MCF 10A (cell line): ENCODE measurements around the gene HSPB6. TPM values are rescaled to one million over a fixed set of nuclear protein-coding genes. Genes with fewer than 3 reads are reported as not detected.

ENCODE experiments used
- Bru-seq: library from RNA; stranded (reverse); fragments of 400-500 nt; gene quantifications from one replicate; lab custom pipeline; 2021; lab: Mats Ljungman, UMichigan
- BruChase-seq, 2 experiments: library from RNA; stranded (reverse); fragments of 400-500 nt; gene quantifications; one replicate each; lab custom pipeline; 2021; lab: Mats Ljungman, UMichigan
- BruUV-seq: library from RNA; stranded (reverse); fragments of 400-500 nt; replicated peaks from 2 replicates; lab custom pipeline; 2021; lab: Mats Ljungman, UMichigan
- CTCF ChIA-PET: fragments of 300-600 bp; sonication (Branson Sonifier 250); formaldehyde crosslinking; extraction: SDS; loops from one replicate; lab custom pipeline; 2021; ENCODE audit warnings: antibody characterized with exemption, inconsistent platforms; lab: Yijun Ruan, JAX
- POLR2A ChIA-PET: fragments of 300-600, 350-650 bp; sonication (Branson Sonifier 250); formaldehyde crosslinking; extraction: SDS; loops from one replicate; lab custom pipeline; 2020; ENCODE audit warnings: antibody characterized with exemption, inconsistent platforms; lab: Yijun Ruan, JAX
- DNase-seq: peaks from one replicate; pipeline ENCODE4 v3.0.0-alpha.2; 2018; ENCODE audit not compliant: unreplicated experiment
- H3K27ac Mint-ChIP-seq: one replicate; pipeline ENCODE4 v1.8.0; 2022; ENCODE audit warnings: mild to moderate bottlenecking, low read depth, mixed read lengths; ENCODE audit not compliant: unreplicated experiment
- H3K27me3 Mint-ChIP-seq: one replicate; pipeline ENCODE4 v1.8.0; 2022; ENCODE audit warnings: mixed read lengths; ENCODE audit not compliant: insufficient read depth, unreplicated experiment
- H3K36me3 Mint-ChIP-seq: one replicate; pipeline ENCODE4 v1.8.0; 2022; ENCODE audit warnings: mild to moderate bottlenecking, moderate library complexity, mixed read lengths; ENCODE audit not compliant: insufficient read depth, unreplicated experiment
- H3K4me1 Mint-ChIP-seq: one replicate; pipeline ENCODE4 v1.8.0; 2022; ENCODE audit warnings: mixed read lengths; ENCODE audit not compliant: insufficient read depth, unreplicated experiment
- H3K4me3 Mint-ChIP-seq: one replicate; pipeline ENCODE4 v1.8.0; 2022; ENCODE audit warnings: mild to moderate bottlenecking, moderate library complexity, mixed read lengths; ENCODE audit not compliant: unreplicated experiment
- H3K9me3 Mint-ChIP-seq: one replicate; pipeline ENCODE4 v1.8.0; 2022; ENCODE audit warnings: mixed read lengths; ENCODE audit not compliant: unreplicated experiment
- intact Hi-C: fragments of 100-400 bp; cut with micrococcal nuclease; formaldehyde crosslinking; loops from 2 replicates; pipeline ENCODE4 v1.14.1; 2022
- long read RNA-seq: library from polyadenylated mRNA; stranded (forward); transcript quantifications from one replicate; pipeline ENCODE4 v2.0.0, GENCODE V29; 2022
- total RNA-seq: library from RNA; stranded (reverse); gene quantifications from 2 replicates; pipeline ENCODE4 v1.2.3, GENCODE V29; 2022
- TF ChIP-seq, protein P1 (sequence below): fragments of 200-600 bp; IDR thresholded peaks from one replicate; pipeline ENCODE4 v1.8.0; 2022; ENCODE audit warnings: antibody characterized with exemption, mild to moderate bottlenecking; ENCODE audit not compliant: unreplicated experiment

Gene HSPB6, protein sequence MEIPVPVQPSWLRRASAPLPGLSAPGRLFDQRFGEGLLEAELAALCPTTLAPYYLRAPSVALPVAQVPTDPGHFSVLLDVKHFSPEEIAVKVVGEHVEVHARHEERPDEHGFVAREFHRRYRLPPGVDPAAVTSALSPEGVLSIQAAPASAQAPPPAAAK
- total RNA-seq = 0.21 TPM in 1 of 2 replicates, not detected in the other
- Bru-seq, nascent RNA = not detected
- BruChase-seq, experiment 1, labeled RNA remaining after a 6-hour chase = percentile 25 among the genes with signal in this experiment
- percentile 16 among the genes with signal in this experiment for BruChase-seq, experiment 2, labeled RNA remaining after a 2-hour chase
- long read RNA-seq = 0 reads

DNA sequence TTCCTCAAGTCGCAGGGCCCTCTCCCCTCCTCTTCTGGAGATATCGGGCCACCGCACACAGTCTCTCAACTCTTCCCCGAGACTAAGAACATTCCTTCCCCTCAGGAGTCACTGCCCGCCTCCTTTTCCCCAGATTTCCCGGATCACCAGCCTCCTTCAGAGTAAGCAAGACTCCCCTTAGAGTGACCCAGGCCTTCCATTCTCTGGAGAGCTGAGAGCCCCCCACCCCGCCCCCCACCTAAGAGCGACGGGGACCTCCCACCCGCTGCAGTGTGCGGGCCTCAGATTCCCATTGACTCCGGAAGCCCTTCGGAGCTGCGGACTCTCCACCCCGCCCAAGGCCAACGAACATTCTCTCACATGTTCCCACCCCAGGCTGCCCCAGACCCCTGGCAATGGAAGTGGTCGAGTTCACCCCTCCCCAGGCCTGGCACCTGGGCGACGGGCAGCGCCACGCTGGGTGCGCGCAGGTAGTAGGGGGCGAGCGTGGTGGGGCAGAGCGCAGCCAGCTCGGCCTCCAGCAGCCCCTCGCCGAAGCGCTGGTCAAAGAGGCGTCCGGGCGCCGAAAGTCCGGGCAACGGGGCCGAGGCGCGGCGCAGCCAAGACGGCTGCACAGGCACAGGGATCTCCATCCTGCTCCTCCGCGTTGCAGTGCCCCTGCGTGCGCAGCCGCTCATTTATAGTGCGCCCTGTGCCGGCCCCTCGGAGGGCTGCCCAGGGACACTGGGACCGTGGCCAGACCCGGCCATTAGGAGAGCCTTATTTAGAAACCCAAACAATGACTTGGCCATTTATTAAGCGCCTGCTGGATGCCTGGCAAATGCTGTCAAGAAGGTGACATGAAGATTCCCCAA lies at the start of gene HSPB6:
Gene HSPB6, minus strand, starts transcription at position 653 of the 854 bp plus-strand sequence. Its CDS starts 21 bp downstream, at position 632.
- H3K27me3 Mint-ChIP-seq = no peaks in the 10 kb centered on the region
- BruUV-seq = no TSS peak

DNA sequence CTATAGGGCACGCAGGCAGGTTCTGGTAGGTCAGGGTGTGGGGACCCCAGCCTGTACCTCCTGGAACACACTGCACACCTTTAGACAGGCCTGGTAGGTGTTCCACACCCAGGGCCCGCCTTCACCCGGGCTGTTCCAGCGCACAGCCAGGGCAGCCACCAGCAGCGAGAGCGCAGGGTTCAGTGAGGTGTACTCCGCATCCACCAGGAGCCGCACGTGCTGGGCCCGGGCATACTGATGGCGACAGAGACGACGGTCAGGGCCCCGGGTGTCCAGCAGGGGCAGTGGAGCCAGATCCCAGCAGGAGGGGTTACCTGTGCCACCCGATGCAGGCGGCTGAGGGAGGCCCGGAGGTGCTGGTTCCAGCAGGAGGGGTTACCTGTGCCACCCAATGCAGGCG lies 49.8 kb upstream of the HSPB6 start:
- no TSS peak for BruUV-seq
- CTCF ChIA-PET = no interaction called here
- Mint-ChIP-seq H3K27ac (no peak overlapping the region), H3K36me3 (no peaks in the 10 kb centered on the region), H3K4me1 (no peaks in the 10 kb centered on the region), H3K4me3 (no peak overlapping the region), H3K27me3 (peaks cover 43% of the 10 kb centered on the region), H3K9me3 (no peaks in the 10 kb centered on the region)
- TF ChIP-seq, protein P1, sequence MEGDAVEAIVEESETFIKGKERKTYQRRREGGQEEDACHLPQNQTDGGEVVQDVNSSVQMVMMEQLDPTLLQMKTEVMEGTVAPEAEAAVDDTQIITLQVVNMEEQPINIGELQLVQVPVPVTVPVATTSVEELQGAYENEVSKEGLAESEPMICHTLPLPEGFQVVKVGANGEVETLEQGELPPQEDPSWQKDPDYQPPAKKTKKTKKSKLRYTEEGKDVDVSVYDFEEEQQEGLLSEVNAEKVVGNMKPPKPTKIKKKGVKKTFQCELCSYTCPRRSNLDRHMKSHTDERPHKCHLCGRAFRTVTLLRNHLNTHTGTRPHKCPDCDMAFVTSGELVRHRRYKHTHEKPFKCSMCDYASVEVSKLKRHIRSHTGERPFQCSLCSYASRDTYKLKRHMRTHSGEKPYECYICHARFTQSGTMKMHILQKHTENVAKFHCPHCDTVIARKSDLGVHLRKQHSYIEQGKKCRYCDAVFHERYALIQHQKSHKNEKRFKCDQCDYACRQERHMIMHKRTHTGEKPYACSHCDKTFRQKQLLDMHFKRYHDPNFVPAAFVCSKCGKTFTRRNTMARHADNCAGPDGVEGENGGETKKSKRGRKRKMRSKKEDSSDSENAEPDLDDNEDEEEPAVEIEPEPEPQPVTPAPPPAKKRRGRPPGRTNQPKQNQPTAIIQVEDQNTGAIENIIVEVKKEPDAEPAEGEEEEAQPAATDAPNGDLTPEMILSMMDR = no peak
- intact Hi-C loops = no loop called here
- POLR2A ChIA-PET = no interaction called here
- DNase-seq = no peak

More for the DNA sequence above, at the start of gene HSPB6:
- no peak for DNase-seq
- intact Hi-C loops = loop anchor here (1.0 kb wide), 1 partner anchor 8 kb away; the partner anchor contains the start of gene LIN37
- ChIA-PET CTCF (no interaction called here), POLR2A (interaction anchor here (0.6 to 1.1 kb wide), 2 partner anchors 8 kb away, joined by 3 to 8 read pairs; partner anchors contain the start of gene LIN37)
- Mint-ChIP-seq H3K4me3 (peak within 1 kb of the TSS; percentile 97), H3K9me3 (no peaks in the 10 kb centered on the region), H3K4me1 (peaks cover 8% of the 10 kb centered on the region), H3K27ac (peak within 1 kb of the TSS; percentile 99), H3K36me3 (peaks cover 28% of the 10 kb centered on the region)
- TF ChIP-seq, protein P1 = no peak

DNA sequence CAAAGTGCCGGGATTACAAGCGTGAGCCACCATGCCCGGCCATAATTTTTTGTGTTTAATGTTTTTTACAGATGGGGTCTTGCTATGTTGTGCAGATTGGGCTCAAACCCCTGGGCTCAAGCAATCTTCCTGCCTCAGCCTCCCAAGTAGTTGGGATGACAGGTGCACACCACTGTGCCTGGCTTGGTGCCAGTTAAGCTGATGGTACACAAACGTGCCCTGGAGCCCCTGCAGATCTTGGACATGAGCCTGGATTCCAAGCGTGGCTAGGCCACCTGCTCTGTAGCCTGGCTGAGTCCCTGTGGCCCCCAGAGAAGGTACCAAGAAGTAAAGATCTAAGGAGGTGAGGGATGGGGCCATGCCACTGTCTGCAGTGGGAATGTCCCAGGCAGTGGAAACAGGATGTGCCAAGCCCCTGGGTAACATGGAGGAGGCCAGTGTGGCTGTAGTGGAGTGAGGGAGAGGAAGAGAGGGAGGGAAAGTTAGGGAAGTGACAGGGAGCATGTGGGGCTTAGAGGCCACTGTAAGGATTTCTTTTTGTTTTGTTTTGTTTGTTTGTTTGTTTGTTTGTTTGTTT lies 48.8 kb upstream of the HSPB6 start:
- Mint-ChIP-seq H3K4me3 (no peak overlapping the region), H3K36me3 (no peaks in the 10 kb centered on the region), H3K9me3 (no peaks in the 10 kb centered on the region), H3K27me3 (peaks cover 33% of the 10 kb centered on the region), H3K27ac (no peak overlapping the region), H3K4me1 (no peaks in the 10 kb centered on the region)
- ChIA-PET CTCF (no interaction called here), POLR2A (no interaction called here)
- no peak for DNase-seq
- BruUV-seq = no TSS peak
- intact Hi-C loops = no loop called here
- TF ChIP-seq, protein P1 = no peak
